K562 (cell line): ENCODE data around the gene SUMF1. TPM values are rescaled to one million over a fixed set of nuclear protein-coding genes. Genes with fewer than 3 reads are reported as not detected.

Experiments
- ATAC-seq: fragments of 200-7000 bp; cut with Tn5 transposase; 3 replicates; pipeline ENCODE4 v1.9.1; 2020; ENCODE audit warnings: moderate library complexity
- BruUV-seq: library from RNA; stranded (reverse); fragments of 400-500 nt; replicated peaks from 2 replicates; lab custom pipeline; 2021; lab: Mats Ljungman, UMichigan
- CTCF ChIA-PET: fragments of 300-600 bp; formaldehyde crosslinking; extraction: SDS; loops from one replicate; lab custom pipeline; 2021; ENCODE audit warnings: low intra/inter-chr PET ratio; lab: Yijun Ruan, JAX
- POLR2A ChIA-PET: fragments of 300-600, 350-650 bp; sonication (Branson Sonifier 250); formaldehyde crosslinking; extraction: SDS; loops from one replicate; lab custom pipeline; 2021; ENCODE audit warnings: antibody characterized with exemption, inconsistent platforms; lab: Yijun Ruan, JAX
- DNase-seq, 4 experiments: peaks; one replicate each; pipeline versions ENCODE4 v3.0.0 to v3.0.0-alpha.2; 2011 to 2018; ENCODE audit warnings: low spot score in 3 of 4, mixed read lengths in 3 of 4; ENCODE audit errors: extremely low read depth in 1 of 4
- FAIRE-seq: peaks from 2 replicates; lab custom pipeline; 2011; peaks lifted over from hg19 to GRCh38; lab: Jason Lieb, UNC
- H2AFZ ChIP-seq: 2 replicates; pipeline ENCODE4 v1.6.0; 2011; ENCODE audit warnings: low read depth, low read length, control low read depth, inconsistent platforms
- H3K27ac ChIP-seq: fragments of 200-600 bp; 3 replicates; pipeline ENCODE4 v1.8.0; 2011; ENCODE audit warnings: low read depth, mild to moderate bottlenecking, control low read depth, inconsistent platforms, low read length, moderate library complexity, mixed read lengths; ENCODE audit errors: extremely low read depth
- H3K27me3 ChIP-seq, 2 experiments: fragments of 300-600 bp in 1 of 2; 2 replicates in 1 of 2; 3 replicates in 1 of 2; pipeline versions ENCODE4 v1.6.0 to v1.8.0; 2011; ENCODE audit warnings: inconsistent platforms in 2 of 2, low read length in 2 of 2, mild to moderate bottlenecking in 1 of 2, mixed read lengths in 1 of 2, moderate library complexity in 1 of 2; ENCODE audit not compliant: control insufficient read depth in 2 of 2, insufficient read depth in 2 of 2
- H3K36me3 ChIP-seq: fragments of 300-600 bp; 3 replicates; pipeline ENCODE4 v1.8.0; 2011; ENCODE audit warnings: mild to moderate bottlenecking, low read length, inconsistent platforms; ENCODE audit not compliant: control insufficient read depth, insufficient read depth
- H3K4me1 ChIP-seq, 2 experiments: fragments of 200-600 bp in 1 of 2; replicated peaks in 1 of 2; 2 replicates in 1 of 2; 3 replicates in 1 of 2; pipeline versions ENCODE4 v1.5.1 to v1.8.0; 2011; ENCODE audit warnings: inconsistent platforms in 2 of 2, low read length in 2 of 2, mild to moderate bottlenecking in 1 of 2, mixed read lengths in 1 of 2, moderate library complexity in 1 of 2; ENCODE audit not compliant: control insufficient read depth in 2 of 2, insufficient read depth in 2 of 2
- H3K4me2 ChIP-seq: 2 replicates; pipeline ENCODE4 v1.6.1; 2011; ENCODE audit warnings: low read length, control low read depth, inconsistent platforms, mixed read lengths; ENCODE audit not compliant: insufficient read depth
- H3K4me3 ChIP-seq: fragments of 200-600 bp; sonication (generic), shearing (Covaris generic); 2 replicates; pipeline ENCODE4 v1.5.1; 2016; ENCODE audit warnings: control low read depth, inconsistent platforms
- H3K79me2 ChIP-seq: fragments of 200-600 bp; 3 replicates; pipeline ENCODE4 v1.8.0; 2011; ENCODE audit warnings: low read length, inconsistent platforms; ENCODE audit not compliant: control insufficient read depth, insufficient read depth
- H3K9ac ChIP-seq, 2 experiments: 2 replicates each; pipeline versions ENCODE4 v1.6.0 to v1.6.1; 2011; ENCODE audit warnings: low read depth in 2 of 2, low read length in 2 of 2, control low read depth in 1 of 2, inconsistent platforms in 1 of 2, mild to moderate bottlenecking in 1 of 2, mixed read lengths in 1 of 2; ENCODE audit not compliant: insufficient read depth in 1 of 2
- H3K9me1 ChIP-seq: one replicate; pipeline ENCODE4 v1.6.0; 2011; ENCODE audit warnings: inconsistent platforms, mild to moderate bottlenecking, low read length, moderate library complexity; ENCODE audit not compliant: control insufficient read depth, insufficient read depth
- H3K9me3 ChIP-seq: replicated peaks from 2 replicates; pipeline ENCODE4 v1.5.1; 2011; ENCODE audit warnings: low read depth, low read length, inconsistent platforms; ENCODE audit not compliant: control insufficient read depth, insufficient read depth
- H4K20me1 ChIP-seq: replicated peaks from 2 replicates; pipeline ENCODE4 v1.6.1; 2011; ENCODE audit warnings: low read length, inconsistent platforms, mixed read lengths; ENCODE audit not compliant: control insufficient read depth, insufficient read depth
- ATF7 ChIP-seq: fragments of 450-650 bp; IDR thresholded peaks from 2 replicates; pipeline ENCODE4 v1.7.1; 2014; ENCODE audit warnings: mild to moderate bottlenecking, moderate library complexity
- CTBP1 ChIP-seq: fragments of 450-650 bp; IDR thresholded peaks from 2 replicates; pipeline ENCODE4 v1.6.1; 2016; ENCODE audit warnings: borderline replicate concordance
- ELF2 ChIP-seq: fragments of 250-450 bp; sonication (Bioruptor Pico); IDR thresholded peaks from 2 replicates; pipeline ENCODE4 v1.5.0; 2021; ENCODE audit warnings: mild to moderate bottlenecking
- FOXA3 ChIP-seq, 2 experiments: fragments of 450-650 bp in 1 of 2; sonication (generic) in 1 of 2; formaldehyde crosslinking; IDR thresholded peaks in 1 of 2; conservative IDR thresholded peaks in 1 of 2; 2 replicates each; pipeline versions ENCODE4 v1.4.0 to v1.8.0; 2020 to 2022; ENCODE audit warnings: mild to moderate bottlenecking in 2 of 2, missing genetic modification reagents in 1 of 2
- HDAC8 ChIP-seq: fragments of 450-650 bp; IDR thresholded peaks from 2 replicates; pipeline ENCODE4 v1.6.1; 2016; ENCODE audit warnings: mild to moderate bottlenecking, missing genetic modification characterization, moderate library complexity, missing compliant biosample characterization
- MNT ChIP-seq, 2 experiments: fragments of 450-650 bp; conservative IDR thresholded peaks; 2 replicates each; pipeline ENCODE4 v1.6.1; 2017; ENCODE audit warnings: mild to moderate bottlenecking in 2 of 2, moderate library complexity in 2 of 2
- MTA1 ChIP-seq: fragments of 450-650 bp; IDR thresholded peaks from 2 replicates; pipeline ENCODE4 v1.6.1; 2017; ENCODE audit warnings: borderline replicate concordance
- PKNOX1 ChIP-seq: fragments of 450-650 bp; IDR thresholded peaks from 2 replicates; pipeline ENCODE4 v1.6.1; 2016
- POLR2H ChIP-seq: IDR thresholded peaks from 2 replicates; pipeline ENCODE4 v1.6.1; 2016; ENCODE audit warnings: missing genetic modification characterization, low read depth, mild to moderate bottlenecking, control low read depth, missing compliant biosample characterization, moderate library complexity
- VEZF1 ChIP-seq: fragments of 200-800 bp; sonication (Bioruptor generic); IDR thresholded peaks from 2 replicates; pipeline ENCODE4 v1.6.1; 2017; ENCODE audit warnings: missing genetic modification characterization, missing compliant biosample characterization
- ZNF609 ChIP-seq: sonication (generic); formaldehyde crosslinking; IDR thresholded peaks from 2 replicates; pipeline ENCODE4 v1.8.1; 2023; ENCODE audit warnings: missing genetic modification reagents, mild to moderate bottlenecking, borderline replicate concordance
- WGBS: fragments of 100-300 bp; shearing (Covaris generic); methylation state at CpG from one replicate; pipeline ENCODE4 v1.1.6; 2016; ENCODE audit warnings: low coverage, mixed read lengths; ENCODE audit not compliant: insufficient coverage; ENCODE audit errors: missing lambda C conversion rate; 5-methylcytosine and 5-hydroxymethylcytosine counted together
- in situ Hi-C: fragments of 300-500 bp; cut with MboI; formaldehyde crosslinking; loops from 4 replicates; pipeline ENCODE4 v1.15.0; 2018; ENCODE audit warnings: inconsistent platforms, mixed read lengths
- intact Hi-C: fragments of 100-400 bp; cut with micrococcal nuclease; formaldehyde crosslinking; loops from 2 replicates; pipeline ENCODE4 v1.14.2; 2022
- polyA plus RNA-seq, 8 experiments: library from polyadenylated mRNA; depleted of rRNA in 4 of 8; stranded (reverse) in 5 of 8; unstranded in 3 of 8; fragments of >200 nt; fragmentation: Nextera tagmentation in 2 of 8; fragmentation: Illumina TruSeq in 1 of 8; extraction: Ambion mirVana in 2 of 8; extraction: Trizol in 1 of 8; gene quantifications; 2 replicates each; pipeline versions ENCODE4 v1.2.1 to v1.2.3, GENCODE V29; 2011 to 2014; ENCODE audit warnings: inconsistent platforms in 1 of 8, missing spikeins in 1 of 8
- total RNA-seq, 7 experiments: library from RNA; depleted of rRNA in 6 of 7; stranded (reverse); fragments of >200 nt in 6 of 7; fragmentation: Illumina TruSeq in 2 of 7; extraction: Trizol in 2 of 7; gene quantifications; 2 replicates each; pipeline versions ENCODE4 v1.2.1 to v1.2.3, GENCODE V29; 2011 to 2021; ENCODE audit warnings: low replicate concordance in 1 of 7

SUMF1 gene
- total and polyA plus RNA-seq, 9 of the 15 experiments (the other 6 are each of a cell fraction or from before 2014, with no cell fraction given): 1.3 to 7.4 (median 4.2) TPM

- H3K36me3 ChIP-seq: peaks cover 4% of the 10 kb centered on the region; the same call in 1 of the 3 replicates
- H3K4me1 ChIP-seq: peaks cover 10 to 46% of the 10 kb centered on the region in 2 experiments; a peak in 4 of 5 replicates
- intact Hi-C loops (no loop called here), in situ Hi-C loops (no loop called here)
- H3K27ac ChIP-seq: no peak overlapping the region
- peak overlapping the region in 1 of 2 experiments; percentile 67; a peak in 1 of 4 replicates for H3K9ac ChIP-seq
- H3K27me3 ChIP-seq: no peaks in the 10 kb centered on the region
- WGBS: 43% methylated on average over 15 of the region's 15 CpGs
- peak; percentile 40 to 71 (median 56) for DNase-seq
- peak; percentile 63 for FAIRE-seq
- BruUV-seq: no TSS peak
- POLR2A ChIA-PET: interaction anchor here (0.8 to 8.8 kb wide), 4 partner anchors 11 to 18 kb away, joined by 3 to 94 read pairs (median 5); partner anchors contain the start of gene ITPR1
- H3K4me3 ChIP-seq: no peak overlapping the region
- H2AFZ ChIP-seq: 0 out of 2 replicates have a peak overlapping the region, but pooled peaks have one; percentile 40
- H4K20me1 ChIP-seq: no peaks in the 10 kb centered on the region
- H3K4me2 ChIP-seq: no peak overlapping the region
- peak; percentile 74 for ATAC-seq
- no peaks in the 10 kb centered on the region; the same call in 2 of the 3 replicates for H3K79me2 ChIP-seq
- H3K9me3 ChIP-seq: no peaks in the 10 kb centered on the region
- H3K9me1 ChIP-seq: peaks cover 4% of the 10 kb centered on the region
- CTCF ChIA-PET: no interaction called here
- TF ChIP-seq POLR2H (tag) (no peak), FOXA3 (CRISPR knock-in tag; conservative IDR thresholded peaks at IDR 0.05 in 1 of 2, IDR thresholded peaks at IDR 0.05 in 1 of 2) (peak in 1 of 2 experiments; percentile 35; a peak in 2 of 4 replicates), ATF7 (no peak), MTA1 (0 out of 2 replicates have a peak, but pooled peaks have one; percentile 21), ELF2 (CRISPR knock-in tag) (0 out of 2 replicates have a peak, but pooled peaks have one; percentile 33), MNT (conservative IDR thresholded peaks at IDR 0.05) (no peak), VEZF1 (peak; percentile 9), ZNF609 (CRISPR knock-in tag) (no peak), CTBP1 (peak; percentile 93), PKNOX1 (peak; percentile 81), HDAC8 (tag) (no peak)
Measured at GRCh38 chr3:4512895-4513616, 46.0 kb upstream of the SUMF1 start.
